ENCODE data around the gene TPSB2.
A peak's percentile ranks its signal among the peaks of the same experiment; 100 is the strongest.

The TPSB2 gene

GRCh38 chr16:1258225-1258600 lies 28.2 kb upstream of the TPSB2 start:
- ChIA-PET CTCF (no interaction called here), POLR2A (no interaction called here)
- Histone ChIP-seq H3K4me3 (ENCODE audit: low read depth, low read length) (no peak overlapping the region), H3K9me3 (ENCODE audit: control insufficient read depth, insufficient read depth, low read depth, low read length) (no peaks in the 10 kb centered on the region), H3K36me3 (ENCODE audit: control insufficient read depth in 2 of 2, insufficient read depth in 1 of 2, low read length in 2 of 2) (no peaks in the 10 kb centered on the region), H3K4me1 (ENCODE audit: control insufficient read depth, insufficient read depth, low read length) (no peaks in the 10 kb centered on the region), H3K27ac (ENCODE audit: extremely low read depth, low read depth, low read length) (no peak overlapping the region)
- TF ChIP-seq ZNF292 (tag by site-specific recombination; IDR thresholded peaks at IDR 0.05; ENCODE audit: borderline replicate concordance, low read depth) (no peak), ZNF692 (tag by site-specific recombination; IDR thresholded peaks at IDR 0.05) (no peak), CTCF (tag by site-specific recombination; IDR thresholded peaks at IDR 0.05) (no peak), HIC1 (tag by site-specific recombination; IDR thresholded peaks at IDR 0.05) (peak; percentile 83), ZNF623 (tag by site-specific recombination; IDR thresholded peaks at IDR 0.05) (no peak), ZNF580 (tag by site-specific recombination; IDR thresholded peaks at IDR 0.05) (no peak), ZNF2 (tag by site-specific recombination; IDR thresholded peaks at IDR 0.05) (no peak), BCL11B (tag by site-specific recombination; IDR thresholded peaks at IDR 0.05; ENCODE audit: low read depth) (peak; percentile 76), KLF1 (tag by site-specific recombination; IDR thresholded peaks at IDR 0.05) (peak; percentile 42), ZNF561 (tag by site-specific recombination; IDR thresholded peaks at IDR 0.05; ENCODE audit: borderline replicate concordance) (no peak), ZNF530 (tag by site-specific recombination; IDR thresholded peaks at IDR 0.05; ENCODE audit: low read depth) (no peak), ZBTB10 (tag by site-specific recombination; IDR thresholded peaks at IDR 0.05) (no peak), KLF8 (tag by site-specific recombination; IDR thresholded peaks at IDR 0.05) (no peak), ZBTB44 (tag by site-specific recombination; IDR thresholded peaks at IDR 0.05) (no peak), ZSCAN5A (tag by site-specific recombination; IDR thresholded peaks at IDR 0.05) (no peak), AEBP2 (tag by site-specific recombination; IDR thresholded peaks at IDR 0.05; ENCODE audit: borderline replicate concordance) (no peak), ZNF311 (tag by site-specific recombination; IDR thresholded peaks at IDR 0.05; ENCODE audit: borderline replicate concordance) (no peak), SP7 (tag by site-specific recombination; IDR thresholded peaks at IDR 0.05) (no peak), ZNF560 (tag by site-specific recombination; IDR thresholded peaks at IDR 0.05; ENCODE audit: borderline replicate concordance) (no peak), ZNF112 (tag by site-specific recombination; IDR thresholded peaks at IDR 0.05) (no peak), ZNF132 (tag by site-specific recombination; IDR thresholded peaks at IDR 0.05; ENCODE audit: borderline replicate concordance) (no peak), FEZF1 (tag by site-specific recombination; IDR thresholded peaks at IDR 0.05) (no peak), ZNF600 (tag by site-specific recombination; IDR thresholded peaks at IDR 0.05) (0 out of 2 replicates have a peak, but pooled peaks have one; percentile 5), GLI4 (tag by site-specific recombination; IDR thresholded peaks at IDR 0.05) (no peak), ZNF843 (tag by site-specific recombination; IDR thresholded peaks at IDR 0.05) (no peak), TCF7L2 (IDR thresholded peaks at IDR 0.05; ENCODE audit: borderline replicate concordance, low read depth, low read length) (no peak)
